Stimulated activated CD8-positive, alpha-beta memory T cell treated with anti-CD3 and anti-CD28 coated beads, Interleukin-4, amount 100 ng/mL, for 1 hour (primary cell): Measurements from ENCODE around the gene PADI3.
"Not testable (repeated sequence)": the region's sequence is repeated elsewhere in the genome, so short reads cannot be mapped to it uniquely, and the experiment has no call there.

Experiments
- DNase-seq, 2 donors: peaks; one replicate each; pipeline ENCODE4 v3.0.0-alpha.2; 2020; ENCODE audit warnings: low read depth in 2 of 2, low spot score in 1 of 2

PADI3 gene

DNA sequence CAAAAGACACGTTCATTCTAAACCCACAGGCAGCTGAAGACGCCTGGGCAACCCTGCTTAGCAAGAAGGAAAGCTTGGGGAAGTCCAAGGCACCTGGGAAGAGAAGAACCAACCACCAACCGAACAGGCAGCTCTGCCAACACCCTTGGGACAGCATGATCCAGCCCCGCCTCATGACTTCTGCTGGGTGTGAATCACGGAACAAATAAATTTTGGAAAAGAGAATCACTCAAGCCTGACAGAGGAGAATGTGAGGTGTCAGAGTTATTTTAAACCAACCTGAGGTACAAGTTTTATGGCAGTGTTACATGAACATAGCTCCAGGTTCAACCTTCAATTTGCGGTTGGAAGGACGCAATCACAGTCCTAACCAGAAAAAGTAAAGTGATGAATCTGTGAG, 49.1 kb downstream of the PADI3 start:
- no peak for DNase-seq

DNA sequence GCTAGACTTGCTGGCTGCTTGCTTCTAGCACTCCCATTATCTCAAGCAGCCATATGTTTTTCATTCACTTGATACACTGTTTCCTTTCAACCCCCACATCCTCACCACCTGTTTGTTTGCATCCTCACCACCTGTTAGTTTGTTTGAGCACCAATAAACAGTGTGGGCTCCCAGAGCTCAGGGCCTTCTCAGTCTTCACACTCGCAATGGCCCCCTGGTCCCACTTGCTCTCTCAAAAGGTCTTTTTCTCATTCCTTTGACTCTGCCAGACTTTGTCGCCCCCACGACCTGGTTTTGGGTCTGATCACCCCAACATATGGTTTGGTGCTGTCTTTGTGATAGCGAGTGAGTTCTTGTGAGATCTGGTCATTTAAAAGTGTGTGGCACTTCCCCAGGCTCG, 52.9 kb downstream of the PADI3 start:
- no peak for DNase-seq

GRCh38 chr1:17304151-17304825, 55.4 kb downstream of the PADI3 start:
- DNase-seq, result no peak

GRCh38 chr1:17304826-17305175, 55.9 kb downstream of the PADI3 start:
- DNase-seq, result no peak

DNA sequence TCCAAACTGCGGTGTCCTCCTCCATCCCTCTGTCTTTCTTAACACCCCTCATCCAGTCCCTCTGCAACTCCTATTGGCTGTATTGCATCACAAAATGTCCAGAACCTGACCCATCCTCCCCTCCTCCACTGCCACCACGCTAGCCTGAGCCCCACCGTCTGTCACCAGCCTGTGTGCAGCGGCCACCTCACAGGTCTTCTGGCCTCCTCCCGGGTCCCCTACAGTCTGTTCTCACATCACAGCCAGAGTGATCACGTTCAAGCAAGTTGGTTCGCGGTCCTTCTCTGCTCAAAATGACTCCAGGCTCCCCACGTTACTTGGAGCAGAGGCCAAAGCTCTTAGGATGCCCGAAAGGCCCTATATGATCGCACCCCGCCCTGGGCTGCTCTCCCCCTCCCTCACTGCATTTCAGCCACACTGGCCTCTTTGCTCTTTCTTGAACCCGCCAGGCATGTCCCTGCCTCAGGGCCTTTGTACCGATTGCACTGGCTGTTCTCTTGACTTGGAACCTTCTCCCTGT, 56.7 kb downstream of the PADI3 start:
- DNase-seq, result no peak

DNA sequence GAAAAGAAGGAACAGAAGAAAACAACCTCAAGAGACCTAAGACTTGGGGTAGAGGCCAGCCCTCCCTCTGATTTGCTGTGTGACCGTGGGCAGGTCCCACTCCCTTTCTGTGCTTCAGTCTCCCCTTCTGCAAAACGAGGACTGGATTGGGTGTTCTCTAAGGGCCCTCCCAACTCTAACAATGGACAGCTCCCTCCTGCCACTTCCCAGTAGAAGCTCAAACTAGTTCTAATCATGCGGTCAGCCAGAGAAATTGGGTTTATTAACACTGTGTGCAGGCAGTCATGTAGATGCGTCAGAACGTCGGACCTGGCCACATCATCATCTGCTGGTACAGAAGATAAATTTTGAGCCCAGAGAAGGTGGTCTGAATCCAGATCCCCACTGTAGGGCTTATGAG, 57.5 kb downstream of the PADI3 start:
- DNase-seq, result no peak

DNA sequence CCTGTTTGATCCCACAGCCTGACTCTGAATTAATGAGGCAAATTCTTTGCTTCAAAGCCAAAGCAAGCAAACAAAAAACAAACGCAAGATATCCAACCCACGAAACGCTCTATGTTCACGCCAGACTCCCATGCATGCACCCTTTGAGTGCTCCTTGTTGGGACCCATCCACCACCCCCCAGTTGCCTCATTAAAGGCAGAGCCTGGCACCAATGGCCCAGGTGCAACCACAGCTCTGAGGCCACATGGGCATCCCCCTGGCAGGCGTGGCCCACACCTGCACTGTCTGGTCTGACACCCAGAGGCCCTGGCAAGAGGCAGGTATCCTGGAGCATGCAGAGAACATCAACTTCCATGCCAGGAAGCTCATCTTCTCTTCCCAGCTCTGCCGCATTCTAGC, 58.0 kb downstream of the PADI3 start:
- DNase-seq, result no peak

- no peak for DNase-seq
These were observed 58.4 kb downstream of the PADI3 start for GRCh38 chr1:17307329-17307728.

GRCh38 chr1:17307946-17308345, 59.0 kb downstream of the PADI3 start, which contains the start of gene PADI4:
Gene PADI4, plus strand, starts transcription at chr1:17308197. Its CDS starts 26 bp downstream, at chr1:17308223.
- DNase-seq, result no peak

- no peak for DNase-seq
These were observed 59.7 kb downstream of the PADI3 start for GRCh38 chr1:17308593-17308992.

GRCh38 chr1:17309426-17310067, 60.6 kb downstream of the PADI3 start:
- no peak for DNase-seq

GRCh38 chr1:17310068-17310640, 61.3 kb downstream of the PADI3 start:
- no peak for DNase-seq

- no peak for DNase-seq
These were observed 64.8 kb downstream of the PADI3 start for GRCh38 chr1:17313530-17314309.

- DNase-seq, result no peak
These were observed 65.6 kb downstream of the PADI3 start for GRCh38 chr1:17314491-17314971.

DNA sequence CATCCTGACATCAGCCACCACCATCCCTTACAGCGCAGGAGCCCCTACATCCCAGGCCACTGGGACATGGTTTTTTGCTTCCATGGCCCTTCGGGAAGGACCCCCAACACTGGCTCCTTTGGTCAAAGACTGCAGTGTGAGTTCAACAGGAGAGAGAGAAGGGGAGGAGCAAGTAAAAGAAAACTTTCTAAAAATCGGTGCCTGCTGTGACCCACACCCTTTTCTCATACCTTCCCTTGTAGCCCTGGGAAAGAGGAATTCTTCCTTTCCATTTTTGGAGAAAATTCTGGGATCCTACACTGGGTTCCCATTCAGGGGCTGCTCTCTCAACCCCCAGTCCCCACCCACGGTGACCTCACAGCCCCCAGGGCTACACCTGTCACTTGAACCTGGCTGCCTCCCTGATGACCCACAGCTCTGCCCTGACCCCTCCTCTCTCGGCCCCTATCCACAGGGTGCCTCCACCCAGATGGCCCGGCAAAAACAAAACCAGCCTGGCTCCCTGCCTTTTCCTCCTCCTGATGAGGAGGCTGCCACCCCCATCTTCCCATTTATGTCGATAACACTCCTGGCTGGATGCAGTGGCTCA, 66.7 kb downstream of the PADI3 start:
- no peak for DNase-seq

GRCh38 chr1:17316704-17317103, 67.8 kb downstream of the PADI3 start:
- no peak for DNase-seq

DNA sequence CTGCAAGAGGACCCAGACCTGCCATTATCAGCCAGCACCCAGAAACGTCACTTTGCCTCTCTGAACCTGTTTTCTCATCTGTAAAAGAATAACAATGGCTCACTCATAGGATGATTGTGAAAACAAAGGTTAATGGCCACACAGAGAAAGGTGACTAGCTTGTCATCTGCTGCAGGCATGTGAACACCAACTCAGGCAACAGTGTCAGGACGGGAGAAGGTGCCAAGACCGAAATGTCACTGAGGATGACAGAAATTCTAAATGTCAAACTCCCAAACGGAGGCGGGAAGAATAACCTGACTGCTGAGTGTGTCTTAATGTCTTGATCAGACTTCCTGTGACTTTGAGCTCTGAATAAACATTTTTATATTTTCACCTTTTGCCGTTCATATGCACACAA, 69.4 kb downstream of the PADI3 start:
- DNase-seq, result no peak

DNA sequence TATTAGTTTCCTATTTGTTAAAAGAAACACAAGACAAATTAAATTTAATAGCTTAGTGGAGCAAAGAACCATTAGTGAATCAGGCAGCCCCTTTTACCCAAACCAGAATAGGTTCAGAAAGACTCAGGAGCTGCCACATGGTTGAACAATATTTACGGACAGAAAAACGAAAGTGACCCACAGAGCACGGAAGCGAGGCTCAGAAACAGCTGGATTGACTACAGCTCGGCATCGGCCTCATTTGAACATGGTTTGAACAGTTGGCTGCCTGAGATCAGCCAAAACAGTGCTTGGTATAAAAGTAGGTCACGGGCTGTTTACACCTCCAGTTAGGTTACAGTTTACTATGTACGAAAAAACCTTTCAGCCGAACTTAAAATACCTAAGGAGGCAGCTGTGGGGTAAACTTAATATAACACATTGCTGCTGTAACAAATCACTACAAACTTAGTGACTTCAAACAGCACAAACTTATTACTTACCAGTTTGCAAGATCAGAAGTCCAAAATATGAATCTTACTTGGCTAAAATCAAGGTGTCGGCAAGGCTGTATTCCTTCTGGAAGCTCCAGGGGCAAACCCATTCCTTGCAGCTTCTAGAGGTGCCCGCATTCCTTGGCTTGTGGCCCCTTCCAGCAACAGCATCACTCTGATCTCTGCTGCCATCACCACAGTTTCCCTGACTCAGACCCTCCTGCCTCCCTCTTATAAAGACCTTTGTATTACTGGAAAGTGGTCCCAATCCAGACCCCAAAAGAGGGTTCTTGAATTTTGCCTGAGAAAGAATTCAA, 70.9 kb downstream of the PADI3 start:
- no peak for DNase-seq

- DNase-seq, result not testable (repeated sequence)
These were observed 73.0 kb downstream of the PADI3 start for GRCh38 chr1:17321857-17322390.

- DNase-seq, result no peak
These were observed 80.0 kb downstream of the PADI3 start for GRCh38 chr1:17328855-17329254.
